Spleen (tissue), 7 donors: ENCODE data around the gene ADAT2.

ENCODE experiments used
- CTCF ChIP-seq, 11 experiments: fragments of 200-600 bp in 7 of 11; fragments of 450-650 bp in 4 of 11; sonication (generic) in 4 of 11; IDR thresholded peaks in 8 of 11; conservative IDR thresholded peaks in 3 of 11; 1 replicate in 7 of 11; 2 replicates in 4 of 11; pipeline versions ENCODE4 v1.4.0 to v1.8.0; 2016 to 2021; ENCODE audit warnings: antibody characterized with exemption in 11 of 11, inconsistent platforms in 4 of 11, mild to moderate bottlenecking in 1 of 11
- POLR2A ChIP-seq, 3 donors: fragments of 450-650 bp; IDR thresholded peaks; one replicate each; pipeline ENCODE4 v1.5.1; 2017; ENCODE audit warnings: antibody characterized with exemption in 3 of 3, mild to moderate bottlenecking in 1 of 3
- POLR2AphosphoS5 ChIP-seq, 3 donors: sonication (generic); formaldehyde crosslinking; IDR thresholded peaks; one replicate each; pipeline ENCODE4 v1.5.1; 2017; ENCODE audit warnings: antibody characterized with exemption in 3 of 3
- donor health status: DM: no; HTN: no; CAD: no; lungs with moderate emphysema.
- donor health status: DM: no; HTN: no; CAD: no.
- donor health status: DM: no; HTN: no; CAD: no.

DNA sequence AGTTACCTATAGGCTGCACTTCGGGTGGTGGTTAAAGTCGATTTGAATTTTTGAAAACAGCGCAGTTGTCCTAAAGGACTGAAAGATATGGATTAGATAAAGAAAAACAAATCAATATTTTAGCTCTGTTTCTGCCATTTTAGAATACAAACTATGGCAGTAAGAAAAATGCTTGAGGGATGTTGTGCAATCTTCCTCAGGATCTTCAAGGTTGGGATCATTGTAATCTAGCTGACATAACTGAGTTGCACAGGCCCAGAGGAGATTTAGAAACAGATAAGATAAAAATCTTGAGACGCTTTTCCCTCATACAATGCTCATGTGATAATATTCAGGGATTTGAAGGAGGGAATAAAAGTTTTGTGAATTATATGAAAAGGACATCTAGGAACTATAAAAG lies 1.0 kb upstream of the ADAT2 start:
- TF ChIP-seq CTCF (IDR thresholded peaks at IDR 0.05 in 8 of 11, conservative IDR thresholded peaks at IDR 0.05 in 3 of 11) (no peak), POLR2AphosphoS5 (IDR thresholded peaks at IDR 0.05) (no peak), POLR2A (IDR thresholded peaks at IDR 0.05) (no peak)
